Trophoblast cell (in vitro differentiated cells and primary cell): ENCODE measurements around the gene RBBP7.

Experiments used
- DNase-seq, 2 donors: peaks; one replicate each; pipeline ENCODE4 v3.0.0-alpha.2; 2016
- H2AFZ ChIP-seq: 2 replicates; pipeline ENCODE4 v1.6.1; 2013; ENCODE audit warnings: low read length, moderate library complexity, mild to moderate bottlenecking; ENCODE audit not compliant: insufficient read depth, poor library complexity
- H2AK5ac ChIP-seq: 2 replicates; pipeline ENCODE4 v1.6.1; 2013; ENCODE audit warnings: mild to moderate bottlenecking, low read length
- H2BK120ac ChIP-seq: 2 replicates; pipeline ENCODE4 v1.6.1; 2013; ENCODE audit warnings: low read length, mild to moderate bottlenecking, moderate library complexity; ENCODE audit not compliant: insufficient read depth, poor library complexity
- H2BK12ac ChIP-seq: 2 replicates; pipeline ENCODE4 v1.6.1; 2013; ENCODE audit warnings: mild to moderate bottlenecking, low read length, moderate library complexity
- H2BK5ac ChIP-seq: 2 replicates; pipeline ENCODE4 v1.6.1; 2013; ENCODE audit warnings: low read length, low read depth, moderate library complexity, mild to moderate bottlenecking; ENCODE audit not compliant: poor library complexity
- H3K14ac ChIP-seq: 2 replicates; pipeline ENCODE4 v1.6.1; 2013; ENCODE audit warnings: mild to moderate bottlenecking, low read length
- H3K18ac ChIP-seq: 2 replicates; pipeline ENCODE4 v1.6.1; 2013; ENCODE audit warnings: mild to moderate bottlenecking, low read length
- H3K23ac ChIP-seq: 2 replicates; pipeline ENCODE4 v1.6.1; 2013; ENCODE audit warnings: low read length
- H3K27ac ChIP-seq: 2 replicates; pipeline ENCODE4 v1.5.1; 2013; ENCODE audit warnings: low read depth, mild to moderate bottlenecking, inconsistent platforms, low read length, moderate library complexity
- H3K27me3 ChIP-seq: 2 replicates; pipeline ENCODE4 v1.6.1; 2013; ENCODE audit warnings: inconsistent platforms, mild to moderate bottlenecking, low read length, moderate library complexity; ENCODE audit not compliant: insufficient read depth
- H3K36me3 ChIP-seq, 2 experiments: 1 replicate in 1 of 2; 2 replicates in 1 of 2; pipeline ENCODE4 v1.6.1; 2013; ENCODE audit warnings: low read length in 2 of 2, mild to moderate bottlenecking in 2 of 2, moderate library complexity in 1 of 2; ENCODE audit not compliant: insufficient read depth in 2 of 2, control insufficient read depth in 1 of 2
- H3K4ac ChIP-seq: 2 replicates; pipeline ENCODE4 v1.6.1; 2013; ENCODE audit warnings: low read depth, mild to moderate bottlenecking, low read length, moderate library complexity
- H3K4me1 ChIP-seq, 2 experiments: 1 replicate in 1 of 2; 2 replicates in 1 of 2; pipeline ENCODE4 v1.6.1; 2013; ENCODE audit warnings: low read length in 2 of 2, mild to moderate bottlenecking in 2 of 2, moderate library complexity in 1 of 2; ENCODE audit not compliant: insufficient read depth in 2 of 2, control insufficient read depth in 1 of 2
- H3K4me2 ChIP-seq: 2 replicates; pipeline ENCODE4 v1.6.1; 2013; ENCODE audit warnings: inconsistent platforms, mild to moderate bottlenecking, low read length, moderate library complexity
- H3K4me3 ChIP-seq: 2 replicates; pipeline ENCODE4 v1.5.1; 2013; ENCODE audit warnings: mild to moderate bottlenecking, low read depth, low read length, inconsistent platforms
- H3K79me1 ChIP-seq: one replicate; pipeline ENCODE4 v1.6.1; 2013; ENCODE audit warnings: low read length
- H3K79me2 ChIP-seq: 2 replicates; pipeline ENCODE4 v1.6.1; 2013; ENCODE audit warnings: low read length, mild to moderate bottlenecking; ENCODE audit not compliant: control insufficient read depth, insufficient read depth, poor library complexity
- H3K9ac ChIP-seq: 2 replicates; pipeline ENCODE4 v1.6.1; 2013; ENCODE audit warnings: mild to moderate bottlenecking, low read length
- H3K9me3 ChIP-seq: 2 replicates; pipeline ENCODE4 v1.6.1; 2013; ENCODE audit warnings: low read depth, mild to moderate bottlenecking, control low read depth, inconsistent platforms, low read length; ENCODE audit not compliant: insufficient read depth
- H4K12ac ChIP-seq: 2 replicates; pipeline ENCODE4 v1.6.1; 2013; ENCODE audit warnings: low read depth, mild to moderate bottlenecking, low read length, moderate library complexity
- H4K8ac ChIP-seq: 2 replicates; pipeline ENCODE4 v1.6.1; 2013; ENCODE audit warnings: low read depth, mild to moderate bottlenecking, low read length, moderate library complexity
- H4K91ac ChIP-seq: one replicate; pipeline ENCODE4 v1.6.1; 2013; ENCODE audit warnings: low read depth, mild to moderate bottlenecking, low read length, moderate library complexity
- WGBS: extraction: QIAGEN DNeasy Blood & Tissue Kit; methylation state at CpG from one replicate; pipeline ENCODE4 v1.1.7; 2013; ENCODE audit warnings: missing lambda C conversion rate; ENCODE audit not compliant: insufficient read length, insufficient coverage; ENCODE audit errors: extremely low coverage; 5-methylcytosine and 5-hydroxymethylcytosine counted together

Gene RBBP7

GRCh38 chrX:16892504-16893362, 22.6 kb upstream of the RBBP7 start:
- H4K12ac ChIP-seq = no peak overlapping the region
- H3K9me3 ChIP-seq = no peaks in the 10 kb centered on the region
- no peak overlapping the region for H3K4me2 ChIP-seq
- H2AK5ac ChIP-seq = no peak overlapping the region
- H3K27ac ChIP-seq = no peak overlapping the region
- H3K4me3 ChIP-seq = no peak overlapping the region
- H3K4ac ChIP-seq = no peak overlapping the region
- no peaks in the 10 kb centered on the region for H3K79me2 ChIP-seq
- H3K18ac ChIP-seq = no peak overlapping the region
- no peak overlapping the region for H2AFZ ChIP-seq
- H2BK5ac ChIP-seq = no peak overlapping the region
- H4K8ac ChIP-seq = no peak overlapping the region
- H3K23ac ChIP-seq = no peak overlapping the region
- H3K14ac ChIP-seq = no peak overlapping the region
- no peaks in the 10 kb centered on the region for H3K27me3 ChIP-seq
- no peak overlapping the region for H3K9ac ChIP-seq
- H3K79me1 ChIP-seq = no peaks in the 10 kb centered on the region
- peak; percentile 50 to 86 for DNase-seq
- no peaks in the 10 kb centered on the region for H3K36me3 ChIP-seq
- H4K91ac ChIP-seq = no peak overlapping the region
- H3K4me1 ChIP-seq = no peaks in the 10 kb centered on the region
- H2BK12ac ChIP-seq = no peak overlapping the region
- H2BK120ac ChIP-seq = no peak overlapping the region
- no CpG with 5 or more reads among the region's 9 CpGs for WGBS

- no CpG with 5 or more reads among the region's 1 CpG for WGBS
- Histone ChIP-seq H3K9ac (no peak overlapping the region), H3K4me2 (no peak overlapping the region), H3K27me3 (no peaks in the 10 kb centered on the region), H3K79me2 (no peaks in the 10 kb centered on the region), H2BK5ac (no peak overlapping the region), H3K4me1 (peaks cover 0 to 2% of the 10 kb centered on the region in 2 experiments), H4K91ac (no peak overlapping the region), H3K18ac (no peak overlapping the region), H2AFZ (no peak overlapping the region), H2BK12ac (no peak overlapping the region), H3K14ac (no peak overlapping the region), H4K12ac (no peak overlapping the region), H3K4me3 (no peak overlapping the region), H2BK120ac (no peak overlapping the region), H4K8ac (no peak overlapping the region), H3K36me3 (no peaks in the 10 kb centered on the region), H2AK5ac (no peak overlapping the region), H3K27ac (no peak overlapping the region), H3K9me3 (no peaks in the 10 kb centered on the region), H3K4ac (no peak overlapping the region), H3K79me1 (no peaks in the 10 kb centered on the region), H3K23ac (no peak overlapping the region)
- no peak for DNase-seq
Measured at GRCh38 chrX:16885628-16886027, 15.5 kb upstream of the RBBP7 start.

- no peak for DNase-seq
- Histone ChIP-seq H3K4me2 (no peak overlapping the region), H3K36me3 (no peaks in the 10 kb centered on the region), H4K8ac (no peak overlapping the region), H3K9me3 (no peaks in the 10 kb centered on the region), H3K27me3 (no peaks in the 10 kb centered on the region), H3K27ac (no peak overlapping the region), H3K9ac (no peak overlapping the region), H2AK5ac (no peak overlapping the region), H2AFZ (no peak overlapping the region), H3K79me2 (no peaks in the 10 kb centered on the region), H2BK12ac (no peak overlapping the region), H3K18ac (no peak overlapping the region), H3K4me3 (no peak overlapping the region), H3K14ac (no peak overlapping the region), H3K4ac (no peak overlapping the region), H3K23ac (no peak overlapping the region), H3K4me1 (peaks cover 0 to 2% of the 10 kb centered on the region in 2 experiments), H4K12ac (no peak overlapping the region), H3K79me1 (no peaks in the 10 kb centered on the region), H2BK5ac (no peak overlapping the region), H4K91ac (no peak overlapping the region), H2BK120ac (no peak overlapping the region)
- WGBS = no CpG with 5 or more reads among the region's 3 CpGs
Measured at GRCh38 chrX:16883487-16883804, 13.3 kb upstream of the RBBP7 start.

GRCh38 chrX:16882702-16883486, 12.7 kb upstream of the RBBP7 start:
- Histone ChIP-seq H2BK120ac (no peak overlapping the region), H2AK5ac (no peak overlapping the region), H3K4me1 (peaks cover 0 to 2% of the 10 kb centered on the region in 2 experiments), H3K4me2 (peak overlapping the region; percentile 96), H3K27me3 (no peaks in the 10 kb centered on the region), H4K91ac (no peak overlapping the region), H2BK12ac (no peak overlapping the region), H3K18ac (no peak overlapping the region), H2BK5ac (no peak overlapping the region), H3K9ac (no peak overlapping the region), H4K8ac (peak overlapping the region; percentile 77), H4K12ac (no peak overlapping the region), H3K79me1 (no peaks in the 10 kb centered on the region), H2AFZ (peak overlapping the region; percentile 35), H3K36me3 (no peaks in the 10 kb centered on the region), H3K27ac (no peak overlapping the region), H3K23ac (no peak overlapping the region), H3K4me3 (peak overlapping the region; percentile 64), H3K79me2 (no peaks in the 10 kb centered on the region), H3K14ac (no peak overlapping the region), H3K4ac (no peak overlapping the region), H3K9me3 (no peaks in the 10 kb centered on the region)
- WGBS = no CpG with 5 or more reads among the region's 27 CpGs
- DNase-seq = peak; percentile 46 to 83
